ENCODE measurements around the gene ZNF592.

ZNF592 gene

GRCh38 chr15:84805221-84805620 lies 56.8 kb downstream of the ZNF592 start:
- DNase-seq (ENCODE audit: low read depth, low spot score), result no peak

GRCh38 chr15:84807228-84807627 lies 58.8 kb downstream of the ZNF592 start:
- DNase-seq (ENCODE audit: low read depth, low spot score), result no peak

- DNase-seq (ENCODE audit: low read depth, low spot score), result no peak
Measured at GRCh38 chr15:84810073-84810840, 61.9 kb downstream of the ZNF592 start.

GRCh38 chr15:84811151-84811550 lies 62.8 kb downstream of the ZNF592 start:
- DNase-seq (ENCODE audit: low read depth, low spot score), result no peak

GRCh38 chr15:84811828-84812227 lies 63.4 kb downstream of the ZNF592 start:
- DNase-seq (ENCODE audit: low read depth, low spot score), result no peak

- DNase-seq (ENCODE audit: low read depth, low spot score), result no peak
Measured at GRCh38 chr15:84812842-84813241, 64.5 kb downstream of the ZNF592 start.

GRCh38 chr15:84813435-84813834 lies 65.0 kb downstream of the ZNF592 start:
- DNase-seq (ENCODE audit: low read depth, low spot score), result no peak

GRCh38 chr15:84813931-84814330 lies 65.5 kb downstream of the ZNF592 start:
- no peak for DNase-seq (ENCODE audit: low read depth, low spot score)

- DNase-seq (ENCODE audit: low read depth, low spot score), result no peak
Measured at GRCh38 chr15:84814916-84815315, 66.5 kb downstream of the ZNF592 start.

- DNase-seq (ENCODE audit: low read depth, low spot score), result no peak
Measured at GRCh38 chr15:84816694-84817465, 68.5 kb downstream of the ZNF592 start, which contains the start of gene ALPK3. Gene ALPK3, plus strand, starts transcription at chr15:84817356. Its CDS starts 97 bp downstream, at chr15:84817453.

GRCh38 chr15:84817466-84818081 lies 69.2 kb downstream of the ZNF592 start:
- no peak for DNase-seq (ENCODE audit: low read depth, low spot score)

GRCh38 chr15:84818261-84819131 lies 70.1 kb downstream of the ZNF592 start:
- peak; percentile 77 for DNase-seq (ENCODE audit: low read depth, low spot score)

- DNase-seq (ENCODE audit: low read depth, low spot score), result no peak
Measured at GRCh38 chr15:84819291-84819768, 70.9 kb downstream of the ZNF592 start.

- no peak for DNase-seq (ENCODE audit: low read depth, low spot score)
Measured at GRCh38 chr15:84819791-84820190, 71.4 kb downstream of the ZNF592 start.

- no peak for DNase-seq (ENCODE audit: low read depth, low spot score)
Measured at GRCh38 chr15:84821501-84822021, 73.2 kb downstream of the ZNF592 start.

- no peak for DNase-seq (ENCODE audit: low read depth, low spot score)
Measured at GRCh38 chr15:84822653-84823281, 74.4 kb downstream of the ZNF592 start.

GRCh38 chr15:84823282-84823878 lies 75.0 kb downstream of the ZNF592 start:
- DNase-seq (ENCODE audit: low read depth, low spot score), result no peak

- DNase-seq (ENCODE audit: low read depth, low spot score), result no peak
Measured at GRCh38 chr15:84824260-84825007, 76.0 kb downstream of the ZNF592 start.

- DNase-seq (ENCODE audit: low read depth, low spot score), result no peak
Measured at GRCh38 chr15:84826369-84826823, 78.0 kb downstream of the ZNF592 start.

Data from iPS DF 19.7 (cell line).